GM21723 (cell line): ENCODE measurements around the gene PSG11.
"Not testable (repeated sequence)": the region's sequence is repeated elsewhere in the genome, so short reads cannot be mapped to it uniquely, and the experiment has no call there.

ENCODE experiments used
- ATAC-seq: cut with Tn5 transposase; IDR thresholded peaks from one replicate; pipeline ENCODE4 v1.9.1; 2021; ENCODE audit warnings: mild to moderate bottlenecking, moderate library complexity; ENCODE audit not compliant: unreplicated experiment

Gene PSG11

GRCh38 chr19:42989186-42989585 is 37.1 kb downstream of the PSG11 start:
- ATAC-seq, result not testable (repeated sequence)

- ATAC-seq, result not testable (repeated sequence)
Observed at GRCh38 chr19:42988206-42988605, 38.1 kb downstream of the PSG11 start.

- no peak for ATAC-seq
Observed at GRCh38 chr19:42985588-42985987, 40.7 kb downstream of the PSG11 start.

- ATAC-seq, result not testable (repeated sequence)
Observed at GRCh38 chr19:42982111-42982510, 44.2 kb downstream of the PSG11 start.

- not testable (repeated sequence) for ATAC-seq
Observed at GRCh38 chr19:42971451-42971850, 54.8 kb downstream of the PSG11 start.

GRCh38 chr19:42965176-42965575 is 61.1 kb downstream of the PSG11 start:
- ATAC-seq, result no peak

- ATAC-seq, result no peak
Observed at GRCh38 chr19:42961119-42961518, 65.2 kb downstream of the PSG11 start.
